HG03108 (cell line): ENCODE measurements around the gene ABCC11.

Source experiments
- ATAC-seq: cut with Tn5 transposase; IDR thresholded peaks from one replicate; pipeline ENCODE4 v1.9.1; 2021; ENCODE audit warnings: moderate library complexity; ENCODE audit not compliant: unreplicated experiment

ABCC11 gene

GRCh38 chr16:48247311-48247710, at the start of gene ABCC11:
Gene ABCC11 (minus strand): TSS chr16:48247539. CDS start chr16:48231921, 15,618 bp downstream.
- ATAC-seq, result no peak

GRCh38 chr16:48295488-48296281, 48.3 kb upstream of the ABCC11 start:
- no peak for ATAC-seq

DNA sequence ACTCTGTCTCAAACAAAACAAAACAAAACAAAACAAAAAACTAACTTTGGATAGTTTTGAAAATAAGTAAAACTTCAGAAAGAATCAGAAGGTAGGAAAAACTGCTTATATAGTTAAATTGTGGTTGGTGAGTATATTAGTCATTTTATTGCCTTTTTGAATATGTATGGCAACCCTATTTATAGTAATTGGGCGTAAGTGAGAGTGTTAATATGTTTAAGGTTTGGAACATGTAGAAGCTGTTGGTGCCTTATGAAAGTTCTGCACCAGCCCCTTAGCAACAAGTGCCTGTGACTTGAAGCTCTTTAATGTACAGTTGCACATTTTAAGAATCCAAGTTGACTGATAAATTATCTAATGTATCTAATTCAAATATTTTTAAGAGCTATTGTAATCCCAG, 47.4 kb upstream of the ABCC11 start:
- no peak for ATAC-seq

DNA sequence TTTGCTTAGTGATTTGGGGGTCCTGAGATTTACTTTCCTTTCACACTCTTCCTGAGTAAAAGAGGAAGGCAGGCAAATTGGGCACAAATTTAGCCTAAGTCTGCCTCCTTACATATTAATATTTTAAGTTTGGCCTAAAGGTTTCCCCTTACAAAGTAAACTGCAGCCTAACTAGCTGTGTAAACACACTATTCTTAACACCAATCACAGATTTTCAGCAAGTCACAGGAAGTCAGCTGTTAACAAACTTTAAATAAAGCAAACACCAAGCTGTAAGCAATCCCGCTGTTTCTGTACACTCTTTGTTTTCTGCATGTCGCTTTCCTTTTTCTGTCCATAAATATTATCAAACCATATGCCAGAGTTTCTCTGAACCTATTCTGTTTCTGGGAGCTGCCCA, 45.1 kb upstream of the ABCC11 start:
- no peak for ATAC-seq

- ATAC-seq, result no peak
Measured at GRCh38 chr16:48291754-48292153, 44.4 kb upstream of the ABCC11 start.

DNA sequence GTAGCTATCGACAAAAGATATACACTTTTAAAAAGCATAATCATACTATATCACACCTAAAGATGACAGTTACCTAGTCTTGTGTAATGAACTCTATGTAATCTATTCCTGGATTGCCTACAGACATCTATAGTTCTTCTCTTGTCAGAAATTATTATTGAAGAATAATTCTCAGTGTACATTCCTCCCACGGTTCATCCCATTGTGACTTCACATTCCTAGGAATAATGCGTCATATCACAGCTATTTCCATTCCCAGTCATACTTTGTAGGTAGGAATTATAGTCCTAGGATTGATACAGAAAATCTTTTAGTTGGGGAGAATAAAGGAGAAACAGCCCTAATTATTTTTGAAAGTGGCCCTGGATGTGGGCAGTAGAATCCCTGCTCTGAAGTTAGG, 44.0 kb upstream of the ABCC11 start:
- ATAC-seq, result no peak

- ATAC-seq, result no peak
Measured at GRCh38 chr16:48287239-48287638, 39.9 kb upstream of the ABCC11 start.

GRCh38 chr16:48284772-48285409, 37.6 kb upstream of the ABCC11 start:
- no peak for ATAC-seq

GRCh38 chr16:48282636-48283263, 35.4 kb upstream of the ABCC11 start:
- no peak for ATAC-seq

DNA sequence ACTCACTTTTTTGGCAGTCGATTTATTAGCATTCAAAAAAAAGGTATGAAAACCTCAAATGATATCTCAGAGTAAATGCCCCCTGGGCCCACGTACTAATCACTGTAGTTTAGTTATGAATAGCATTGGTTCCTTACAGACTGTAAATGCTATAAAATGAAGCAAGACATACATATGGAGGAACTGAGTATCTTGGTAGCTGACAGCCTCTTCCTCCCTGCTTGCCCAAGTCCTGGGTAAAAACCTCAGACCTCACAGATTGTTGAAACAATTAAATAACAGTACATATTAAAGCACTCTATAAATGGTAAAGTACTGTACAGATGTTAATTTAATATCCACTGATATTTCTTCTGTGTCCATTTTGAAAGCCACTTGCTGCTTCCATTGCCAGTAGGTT, 33.2 kb upstream of the ABCC11 start:
- no peak for ATAC-seq

GRCh38 chr16:48279199-48279598, 31.9 kb upstream of the ABCC11 start:
- no peak for ATAC-seq

DNA sequence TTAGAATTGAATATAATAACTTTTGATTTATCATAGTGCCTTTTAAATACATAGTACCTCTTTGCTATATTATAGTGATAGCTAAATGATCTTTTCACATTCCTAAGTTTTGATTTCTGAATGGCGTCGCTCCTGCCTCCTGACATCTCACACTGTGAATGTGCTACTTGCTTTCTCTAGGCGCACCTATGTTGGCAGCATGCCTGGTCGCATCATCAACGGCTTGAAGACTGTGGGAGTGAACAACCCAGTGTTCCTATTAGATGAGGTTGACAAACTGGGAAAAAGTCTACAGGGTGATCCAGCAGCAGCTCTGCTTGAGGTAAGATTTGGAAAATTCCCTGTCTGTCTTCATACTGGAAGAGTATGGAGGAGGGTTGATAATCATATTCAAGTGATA, 29.8 kb upstream of the ABCC11 start:
- ATAC-seq, result no peak

GRCh38 chr16:48276102-48276501, 28.8 kb upstream of the ABCC11 start:
- ATAC-seq, result no peak

DNA sequence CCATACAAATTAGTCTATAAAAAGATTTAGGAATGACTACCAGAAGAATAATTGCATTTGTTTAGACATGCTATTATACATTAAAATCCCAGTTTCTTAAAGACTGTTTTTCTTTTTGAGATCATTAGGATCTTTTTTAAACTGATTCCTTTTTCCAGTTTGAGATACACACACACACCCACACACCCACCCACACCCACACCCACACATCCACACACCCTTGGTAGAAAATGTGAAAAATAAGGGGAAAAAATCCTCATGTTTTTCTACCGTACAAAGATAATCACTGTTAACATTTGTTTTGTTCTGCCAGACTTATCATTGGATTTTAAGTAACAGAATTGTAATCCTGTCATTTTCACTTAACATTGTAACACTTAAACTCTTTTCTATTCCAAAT, 27.1 kb upstream of the ABCC11 start:
- no peak for ATAC-seq

DNA sequence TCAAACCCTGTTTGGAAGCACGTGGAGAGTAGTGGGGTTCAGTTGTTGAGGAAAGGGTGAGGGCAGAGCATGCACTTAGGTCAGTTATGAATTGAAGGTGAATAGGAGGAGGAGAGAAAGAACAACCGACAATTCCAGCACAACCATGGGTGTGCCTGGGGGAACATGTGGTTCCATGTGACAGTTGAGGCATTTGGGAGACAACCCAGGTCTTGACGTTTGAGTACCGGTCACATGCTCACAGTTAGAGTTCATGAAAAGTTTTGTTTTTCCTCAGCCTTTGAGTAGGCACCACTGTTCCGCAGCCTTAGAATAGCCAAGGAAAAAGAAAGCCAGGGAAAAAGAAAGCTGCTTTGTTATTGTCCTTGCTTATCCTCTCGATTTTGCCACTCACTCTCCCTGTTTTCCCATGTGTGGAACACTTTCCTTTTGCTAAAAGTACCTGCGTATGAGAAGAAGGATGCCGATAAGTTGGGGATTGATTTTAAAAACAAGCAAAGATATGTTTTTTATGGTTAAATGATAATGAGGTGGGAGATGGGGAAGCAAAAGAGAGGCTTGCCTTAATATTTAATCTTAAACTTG, 25.6 kb upstream of the ABCC11 start:
- no peak for ATAC-seq

DNA sequence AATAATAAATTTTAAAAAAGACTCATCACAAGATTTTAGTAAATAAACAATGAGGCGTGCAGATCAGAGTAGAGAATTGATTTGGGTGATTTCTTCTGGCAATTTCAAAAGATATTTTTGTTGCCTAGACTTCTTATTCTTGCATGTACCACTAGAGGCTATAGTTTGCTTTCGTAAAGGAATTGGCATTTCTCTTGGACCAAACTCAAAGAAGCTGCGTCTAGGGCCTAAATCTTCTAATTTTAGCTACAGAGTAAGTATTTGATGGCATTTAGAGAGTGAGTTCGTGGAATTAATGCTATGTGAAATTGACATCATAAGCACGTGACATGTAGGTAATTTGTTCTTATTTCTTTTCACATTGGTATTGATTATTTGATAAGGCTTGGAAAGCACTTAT, 24.4 kb upstream of the ABCC11 start:
- no peak for ATAC-seq

GRCh38 chr16:48269011-48269410, 21.7 kb upstream of the ABCC11 start:
- ATAC-seq, result no peak

GRCh38 chr16:48262631-48263030, 15.3 kb upstream of the ABCC11 start:
- no peak for ATAC-seq

DNA sequence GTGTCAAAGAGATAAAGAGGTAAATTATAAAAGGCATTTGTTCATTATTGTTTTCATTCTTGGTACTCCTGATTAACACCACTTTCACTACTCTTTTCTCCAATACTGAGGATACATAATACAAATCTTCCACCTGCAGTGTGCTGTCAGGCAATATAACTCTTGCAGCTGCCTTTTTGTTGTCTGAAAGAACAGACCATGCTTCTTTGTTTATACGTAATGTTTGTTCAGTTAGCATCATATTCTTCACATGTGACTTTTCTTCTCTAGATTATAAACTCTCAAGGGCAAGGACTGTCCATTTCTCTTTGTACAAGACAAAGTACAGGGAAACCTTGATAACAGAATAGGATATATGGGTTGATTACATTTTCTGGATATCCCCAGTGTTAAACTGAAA, 14.2 kb upstream of the ABCC11 start:
- no peak for ATAC-seq

- ATAC-seq, result no peak
Measured at GRCh38 chr16:48256579-48257177, 9.3 kb upstream of the ABCC11 start.

DNA sequence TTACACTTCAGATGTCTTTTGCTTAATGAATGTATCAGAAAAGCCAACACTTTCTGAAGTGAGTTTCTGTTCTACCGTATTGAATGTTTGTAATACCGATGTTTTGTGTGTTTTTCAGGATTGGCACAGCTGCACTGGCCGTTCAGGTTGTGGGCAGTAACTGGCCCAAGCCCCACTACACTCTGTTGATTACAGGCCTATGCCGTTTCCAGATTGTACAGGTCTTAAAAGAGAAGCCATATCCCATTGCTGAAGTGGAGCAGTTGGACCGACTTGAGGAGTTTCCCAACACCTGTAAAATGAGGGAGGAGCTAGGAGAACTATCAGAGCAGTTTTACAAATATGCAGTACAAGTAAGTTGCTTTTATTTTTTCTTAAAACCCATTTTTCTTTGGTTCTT, 4.7 kb upstream of the ABCC11 start:
- no peak for ATAC-seq
